Stimulated activated CD4-positive, alpha-beta T cell treated with anti-CD3 and anti-CD28 coated beads, Interleukin-12 subunit alpha, Interleukin-12 subunit beta, amount 100 ng/mL, for 4 hours (primary cell): ENCODE results near the gene ZSCAN12.
"Not testable (repeated sequence)": the region's sequence is repeated elsewhere in the genome, so short reads cannot be mapped to it uniquely, and the experiment has no call there.

Source experiments
- DNase-seq: peaks from one replicate; pipeline ENCODE4 v3.0.0-alpha.2; 2020

The ZSCAN12 gene

DNA sequence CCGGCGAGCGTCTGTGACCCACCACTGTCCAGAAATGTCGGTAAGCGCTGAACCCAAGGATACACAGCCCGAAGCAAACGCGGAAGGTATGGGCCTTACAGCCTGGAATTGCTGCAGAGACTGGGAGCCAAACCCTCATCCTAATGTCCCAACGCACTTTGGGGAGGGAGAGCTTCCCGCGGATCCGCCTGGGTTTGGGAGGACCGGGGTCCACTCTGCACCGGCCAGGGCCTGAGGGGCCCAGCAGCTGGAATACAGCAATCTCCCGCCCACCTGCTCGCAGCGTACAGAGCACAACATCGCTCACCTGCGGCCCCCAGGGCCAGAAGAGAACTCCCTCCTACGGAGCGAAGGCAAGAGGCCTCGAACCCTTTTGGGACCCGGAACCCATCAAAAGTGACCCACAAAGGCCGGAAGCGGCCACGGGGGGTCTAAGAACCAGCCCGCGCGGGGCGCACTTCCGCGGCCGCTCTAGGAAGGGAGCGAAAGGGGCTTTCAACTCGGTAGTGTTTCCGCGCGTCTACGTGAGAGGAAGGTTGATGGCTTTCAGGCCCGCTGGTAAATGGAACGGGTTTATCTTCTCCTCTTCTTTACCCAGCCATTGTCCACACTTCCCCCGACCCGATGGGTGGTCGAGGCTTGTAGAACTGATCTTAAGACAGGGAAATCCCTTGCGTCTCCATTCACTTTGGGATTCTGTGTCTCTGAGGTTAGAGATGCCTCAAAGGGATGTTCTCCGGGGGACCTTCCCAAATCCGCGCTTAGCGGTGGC, at the start of gene ZSCAN12:
Gene ZSCAN12, minus strand, starts transcription at position 398 of the 772 bp plus-strand sequence. CDS start 1,342 bp downstream, outside the sequence.
- peak; percentile 84 for DNase-seq

DNA sequence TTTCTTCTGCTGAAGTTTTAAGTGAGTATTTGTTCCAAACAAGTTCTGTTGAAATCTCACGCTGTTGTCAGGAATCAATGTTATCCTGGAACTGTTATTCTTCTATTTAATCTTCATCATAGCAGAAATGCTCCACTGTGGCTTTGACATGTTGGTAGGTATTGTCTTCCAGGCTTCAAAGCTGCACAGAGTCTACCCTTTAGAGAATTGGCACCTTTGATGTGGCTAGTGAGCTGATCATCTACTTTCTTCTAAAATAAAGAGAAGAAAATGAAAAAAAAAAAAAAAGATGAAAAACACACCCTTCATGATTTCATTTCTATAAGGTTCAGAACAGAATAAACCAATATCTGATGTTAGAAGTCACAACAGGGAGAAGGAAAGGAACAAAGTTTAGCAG, 49.5 kb upstream of the ZSCAN12 start:
- DNase-seq, result no peak

DNA sequence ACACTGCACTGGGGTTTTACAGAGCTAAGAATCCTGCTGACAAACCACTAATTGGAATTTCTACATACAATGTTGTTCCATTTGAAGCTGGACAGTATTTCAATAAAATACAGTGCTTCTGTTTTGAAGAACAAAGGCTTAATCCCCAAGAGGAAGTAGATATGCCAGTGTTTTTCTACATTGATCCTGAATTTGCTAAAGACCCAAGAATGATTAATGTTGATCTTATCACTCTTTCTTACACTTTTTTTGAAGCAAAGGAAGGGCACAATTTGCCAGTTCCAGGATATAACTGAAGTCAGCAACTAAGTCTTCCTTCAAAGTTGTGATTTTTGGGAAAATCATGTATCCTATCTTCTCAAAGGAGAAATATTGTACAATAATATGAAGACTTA, 48.0 kb upstream of the ZSCAN12 start:
- DNase-seq, result not testable (repeated sequence)

DNA sequence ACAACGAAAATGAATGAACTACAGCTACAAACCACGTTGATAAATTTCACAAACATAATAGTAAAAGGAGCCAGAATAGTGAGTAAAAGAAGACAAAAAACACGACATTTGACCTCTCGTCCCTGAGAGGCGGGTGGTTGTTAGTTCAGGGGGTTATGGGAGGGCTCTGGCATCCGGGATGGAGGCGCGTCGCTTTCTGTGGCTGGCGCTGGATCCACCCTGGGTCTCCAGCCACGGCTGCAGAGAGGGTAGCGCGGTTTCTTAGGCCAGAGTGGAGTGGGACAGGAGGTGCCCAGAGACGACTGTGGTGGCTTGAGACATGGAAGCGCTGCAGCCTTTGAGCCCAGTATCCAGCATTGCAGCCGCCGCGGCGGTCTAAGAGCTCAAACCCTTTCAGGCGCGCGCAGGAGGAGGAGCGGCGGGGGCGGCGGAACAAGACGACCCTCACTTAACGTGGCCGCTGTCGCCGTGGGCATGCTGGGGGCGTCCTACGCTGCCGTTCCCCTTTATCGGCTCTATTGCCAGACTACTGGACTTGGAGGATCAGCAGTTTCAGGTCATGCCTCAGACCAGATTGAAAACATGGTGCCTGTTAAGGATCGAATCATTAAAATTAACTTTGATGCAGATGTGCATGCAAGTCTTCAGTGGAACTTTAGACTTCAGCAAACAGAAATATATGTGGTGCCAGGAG, 47.4 kb upstream of the ZSCAN12 start:
- DNase-seq, result no peak

DNA sequence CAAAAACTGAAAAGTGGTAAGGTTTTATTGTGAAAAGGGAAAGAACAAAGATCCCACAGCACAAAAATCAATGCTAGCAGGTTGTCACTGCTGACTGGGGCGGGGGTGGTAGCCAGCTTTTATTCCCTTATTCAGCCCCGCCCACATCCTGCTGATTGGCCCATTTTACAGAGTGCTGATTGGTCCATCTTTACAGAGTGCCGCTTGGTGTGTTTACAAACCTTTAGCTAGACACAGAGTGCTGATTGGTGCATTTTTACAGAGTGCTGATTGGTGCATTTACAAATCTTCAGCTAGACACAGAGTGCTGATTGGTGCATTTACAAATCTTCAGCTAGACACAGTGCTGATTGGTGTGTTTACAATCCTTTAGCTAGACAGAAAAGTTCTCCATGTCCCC, 45.2 kb upstream of the ZSCAN12 start:
- not testable (repeated sequence) for DNase-seq

DNA sequence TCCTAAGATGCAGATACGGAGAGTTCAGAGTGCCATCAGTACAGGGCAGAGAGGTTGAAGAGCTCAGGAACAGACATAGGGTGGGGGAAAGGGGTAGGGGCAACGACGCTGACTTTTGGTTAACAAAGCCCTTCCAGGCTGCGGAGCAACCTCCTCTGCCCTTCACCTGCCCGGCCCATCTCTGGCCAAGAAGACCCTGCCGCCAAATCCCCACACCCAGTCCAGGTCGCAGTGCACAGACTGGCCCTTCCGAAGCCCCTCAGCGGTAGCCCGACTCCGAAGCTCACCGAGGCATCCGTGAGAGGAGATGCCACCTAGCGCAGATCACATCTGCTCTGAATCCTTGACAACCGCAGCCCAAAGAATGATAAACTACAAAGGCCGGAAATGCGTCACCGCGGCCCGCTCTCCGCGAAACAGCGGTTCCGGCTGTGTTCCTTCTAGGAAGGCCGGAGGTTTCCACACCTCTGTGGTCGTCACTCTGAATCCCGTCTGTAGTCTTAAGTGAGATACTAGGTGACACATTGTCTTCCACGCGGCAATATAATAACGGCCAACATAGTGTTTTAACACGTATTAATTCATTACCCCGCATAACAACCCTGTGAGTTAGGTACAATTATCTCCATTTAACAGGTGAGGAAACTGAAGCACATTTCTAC, 43.7 kb upstream of the ZSCAN12 start, which contains the start of gene ZSCAN23:
Gene ZSCAN23, minus strand, starts transcription at position 380 of the 662 bp plus-strand sequence. CDS start 7,225 bp downstream, outside the sequence.
- peak; percentile 71 for DNase-seq

DNA sequence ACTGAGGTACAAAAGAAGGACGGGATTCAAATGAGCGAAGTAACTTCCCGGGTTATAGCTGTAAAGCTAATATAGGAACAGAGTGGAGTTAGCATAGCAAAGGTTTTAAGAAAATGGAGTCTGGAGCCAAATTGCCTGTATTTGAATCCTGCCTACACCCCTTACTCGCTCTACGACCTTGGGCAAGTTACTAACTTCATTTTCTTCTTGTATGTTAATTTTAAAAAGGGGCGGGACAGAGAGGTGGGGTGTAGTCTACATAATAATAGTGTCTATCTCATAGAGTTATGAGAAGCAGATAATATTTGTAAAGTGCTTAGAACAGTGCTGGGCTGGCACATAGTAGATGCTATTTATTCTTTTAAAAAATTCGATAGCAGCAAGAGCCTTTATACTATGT, 43.0 kb upstream of the ZSCAN12 start:
- DNase-seq, result no peak

DNA sequence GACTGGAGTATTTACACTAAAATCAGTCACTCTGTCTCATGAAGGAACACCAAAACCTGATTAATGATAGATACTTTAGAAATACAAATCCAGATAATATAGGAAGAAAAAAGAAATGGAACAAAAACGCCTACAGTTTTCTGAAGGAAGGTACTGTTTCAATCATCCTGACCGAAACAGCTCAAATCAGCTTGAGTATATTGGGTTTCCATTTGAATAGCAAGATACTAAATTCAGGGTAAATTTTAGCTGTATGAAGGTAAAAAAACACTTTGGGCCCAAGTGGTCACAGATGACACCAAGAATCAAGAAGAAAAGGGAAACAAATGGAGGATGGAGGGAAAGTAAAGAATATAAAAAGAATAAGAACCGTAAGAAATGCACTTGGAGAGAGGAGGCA, 36.9 kb upstream of the ZSCAN12 start:
- no peak for DNase-seq

DNA sequence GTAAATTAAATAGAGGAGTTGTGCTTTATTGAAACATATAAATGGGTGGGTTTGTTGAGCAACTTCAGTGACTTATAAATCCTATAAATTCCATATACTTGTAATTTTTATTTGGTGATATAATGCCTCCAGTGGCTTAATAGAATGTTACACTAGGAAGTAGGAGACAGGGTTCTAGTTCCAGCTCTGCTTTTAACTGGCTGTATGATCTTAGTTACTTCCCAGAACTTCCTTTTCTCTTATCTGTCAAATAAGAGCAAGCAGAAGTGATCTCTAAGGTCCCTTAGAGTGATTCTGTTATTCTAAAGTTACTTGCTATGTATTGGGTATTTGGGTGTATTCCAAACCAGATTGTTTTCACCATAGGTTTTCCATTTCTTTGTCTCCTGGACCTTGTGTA, 33.6 kb upstream of the ZSCAN12 start:
- no peak for DNase-seq

DNA sequence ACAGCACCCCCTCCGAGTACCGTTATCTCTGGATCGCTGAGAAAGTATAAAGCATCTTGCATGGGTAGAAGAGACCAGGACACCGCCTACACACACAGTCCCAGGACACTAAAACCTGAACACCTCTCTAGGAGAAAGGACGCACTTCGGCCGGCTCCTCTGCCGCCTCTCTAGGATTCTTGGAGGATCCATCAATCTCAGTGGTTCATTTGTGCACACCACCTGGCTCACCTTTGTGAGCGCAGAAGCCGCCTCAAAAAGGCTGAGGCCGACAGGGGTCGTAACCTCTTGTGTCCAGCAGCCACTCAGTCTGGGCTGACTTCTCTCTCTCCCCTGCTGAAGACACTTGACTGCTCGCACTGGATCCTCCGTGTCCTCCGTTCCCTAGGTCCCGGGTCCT, 30.2 kb upstream of the ZSCAN12 start:
- no peak for DNase-seq

DNA sequence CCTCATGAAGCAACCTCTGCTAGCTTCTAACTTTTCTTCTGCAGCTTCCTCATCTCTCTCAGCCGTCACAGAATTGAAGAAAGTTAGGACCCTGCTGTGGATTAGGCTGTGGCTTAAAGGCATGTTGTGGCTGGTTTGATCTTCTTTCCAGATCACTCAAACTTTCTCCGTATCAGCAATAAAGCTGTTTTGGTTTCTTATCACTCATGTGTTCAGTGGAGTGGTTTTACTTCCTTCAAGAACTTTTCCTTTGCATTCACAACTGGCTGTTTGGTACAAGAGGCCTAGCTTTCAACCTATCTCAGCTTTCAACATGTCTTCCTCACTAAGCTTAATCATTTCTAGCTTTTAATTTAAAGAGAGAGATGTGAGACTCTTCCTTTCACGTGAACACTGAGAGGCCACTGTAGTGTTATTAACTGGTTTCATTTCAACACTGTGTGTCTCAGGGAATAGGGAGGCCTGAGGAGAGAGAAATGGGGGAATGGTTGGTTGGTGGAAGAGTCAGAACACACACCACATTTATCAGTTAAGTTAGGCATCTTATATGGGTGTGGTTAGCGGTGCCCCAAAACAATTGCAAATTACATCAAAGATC, 26.5 kb upstream of the ZSCAN12 start:
- DNase-seq, result no peak

DNA sequence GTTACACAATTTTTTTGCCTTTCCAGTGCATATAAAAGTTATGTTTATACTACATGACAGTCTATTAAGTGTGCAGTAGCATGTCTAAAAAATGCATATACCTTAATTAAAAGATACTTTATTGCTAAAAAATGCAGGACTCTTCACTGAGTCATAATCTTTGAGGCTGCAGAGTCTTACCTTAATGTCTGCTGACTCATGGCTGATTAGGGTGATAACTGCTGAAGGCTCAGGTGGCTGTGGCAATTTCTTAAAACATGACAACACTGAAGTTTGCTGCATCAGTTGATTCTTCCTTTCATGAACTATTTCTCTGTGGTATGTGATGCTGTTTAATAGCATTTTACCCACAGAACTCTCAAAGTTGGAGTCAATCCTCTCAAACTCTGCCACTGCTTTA, 24.6 kb upstream of the ZSCAN12 start:
- DNase-seq, result no peak

DNA sequence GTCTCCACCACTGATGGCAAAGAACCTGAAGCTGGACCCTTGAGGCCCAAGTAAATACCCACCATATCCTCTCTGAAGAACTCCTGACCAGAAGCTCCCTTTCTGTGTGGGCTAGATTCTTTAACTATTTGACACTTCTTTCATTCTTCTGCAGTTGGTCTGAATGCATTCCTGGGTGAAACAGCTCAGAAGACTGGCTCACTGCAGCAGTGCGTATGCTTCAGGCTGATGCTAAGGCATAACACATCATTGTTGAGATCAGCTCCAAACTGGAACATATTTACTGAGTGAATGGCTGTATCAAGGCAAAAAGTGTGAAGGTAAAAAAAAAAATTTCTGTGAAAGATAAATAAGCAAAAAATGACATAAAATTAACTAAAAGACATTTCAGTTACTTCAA, 24.0 kb upstream of the ZSCAN12 start:
- DNase-seq, result no peak

DNA sequence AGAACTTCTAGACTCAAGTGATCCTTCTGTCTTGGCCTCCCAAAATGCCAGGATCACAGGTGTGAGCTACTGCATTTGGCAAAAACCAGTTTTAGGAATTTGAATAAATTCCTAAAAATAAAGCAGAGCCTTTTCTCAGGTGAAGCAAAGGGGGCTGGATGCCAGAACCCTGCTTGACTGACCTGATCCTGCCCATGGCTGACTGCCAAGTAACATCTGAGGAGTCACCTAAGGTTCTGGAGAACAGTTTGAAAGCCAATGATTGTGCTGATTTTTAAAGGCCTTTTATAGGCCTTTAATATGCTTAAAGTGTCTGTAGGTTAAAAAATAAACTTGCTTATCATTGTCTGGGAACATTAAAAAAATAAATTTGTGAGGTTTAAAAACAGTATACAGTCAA, 14.1 kb upstream of the ZSCAN12 start:
- no peak for DNase-seq

DNA sequence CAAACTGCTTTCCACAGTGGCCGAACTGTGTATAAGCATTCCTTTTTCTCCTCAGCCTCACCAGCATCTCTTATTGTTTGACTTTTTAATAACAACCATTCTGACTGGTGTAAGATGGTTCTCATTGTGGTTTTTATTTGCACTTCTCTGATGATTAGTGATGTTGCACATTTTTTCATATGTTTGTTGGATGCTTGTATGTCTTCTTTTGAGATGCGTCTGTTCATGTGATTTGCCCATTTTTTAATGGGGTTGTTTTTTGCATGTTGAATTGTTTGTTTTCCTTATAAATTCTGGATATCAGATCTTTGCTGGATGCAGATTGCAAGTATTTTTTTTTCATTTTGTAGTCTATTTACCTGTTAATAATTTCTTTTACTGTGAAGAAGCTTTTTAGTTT, 11.2 kb upstream of the ZSCAN12 start:
- DNase-seq, result no peak

DNA sequence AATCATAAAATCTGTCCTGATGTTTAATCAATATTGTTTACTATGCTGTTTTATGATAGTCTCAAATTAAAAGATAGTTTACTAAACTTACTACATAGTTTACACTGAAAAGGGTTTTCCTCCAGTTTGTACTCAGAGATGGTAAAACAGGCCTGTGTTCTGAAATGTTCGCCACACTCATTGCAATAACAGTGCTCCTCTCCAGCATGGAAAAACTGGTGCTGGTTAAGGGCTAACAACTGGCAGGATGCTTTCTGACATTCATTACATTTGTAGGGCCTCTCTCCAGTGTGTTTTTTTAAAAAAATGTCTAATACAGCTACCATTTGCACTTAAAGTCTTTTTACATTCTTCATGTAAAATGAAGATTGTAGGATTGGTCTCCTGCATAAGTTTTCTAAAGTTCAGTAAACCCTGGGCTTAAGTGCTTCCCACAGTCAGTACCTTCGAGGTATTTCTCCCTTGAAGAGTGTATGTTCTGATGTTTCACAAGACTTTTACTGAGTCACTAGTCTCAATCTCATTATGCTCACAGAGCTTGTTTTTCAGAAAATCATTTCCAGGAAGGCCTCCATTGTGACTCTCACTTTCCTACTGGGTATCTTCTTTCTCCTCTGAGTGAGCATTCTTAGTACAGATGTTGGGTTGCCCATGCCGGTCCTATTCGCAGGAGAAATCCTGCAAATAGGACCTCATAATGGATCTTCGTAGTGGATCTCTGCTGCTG, 8.7 kb upstream of the ZSCAN12 start:
- DNase-seq, result no peak

DNA sequence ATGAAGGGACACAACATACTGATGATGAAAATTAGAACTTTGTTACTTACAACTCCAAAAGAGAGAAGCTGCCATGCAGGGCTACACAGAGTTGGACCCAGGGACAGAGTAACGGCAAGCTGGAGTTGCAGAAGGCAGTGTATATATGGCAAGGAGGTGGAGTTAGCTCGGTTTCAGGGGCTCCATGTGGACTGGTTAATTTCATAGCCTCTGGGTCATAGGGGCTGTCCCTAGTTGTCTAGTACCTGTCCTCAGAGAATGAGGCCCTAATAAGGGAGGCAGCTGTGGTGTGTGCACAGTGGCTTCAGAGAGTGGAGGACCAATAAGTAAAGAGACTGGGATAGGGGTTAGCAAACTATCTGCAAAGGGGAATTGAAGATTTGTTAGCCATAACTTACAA, 7.9 kb upstream of the ZSCAN12 start:
- no peak for DNase-seq

DNA sequence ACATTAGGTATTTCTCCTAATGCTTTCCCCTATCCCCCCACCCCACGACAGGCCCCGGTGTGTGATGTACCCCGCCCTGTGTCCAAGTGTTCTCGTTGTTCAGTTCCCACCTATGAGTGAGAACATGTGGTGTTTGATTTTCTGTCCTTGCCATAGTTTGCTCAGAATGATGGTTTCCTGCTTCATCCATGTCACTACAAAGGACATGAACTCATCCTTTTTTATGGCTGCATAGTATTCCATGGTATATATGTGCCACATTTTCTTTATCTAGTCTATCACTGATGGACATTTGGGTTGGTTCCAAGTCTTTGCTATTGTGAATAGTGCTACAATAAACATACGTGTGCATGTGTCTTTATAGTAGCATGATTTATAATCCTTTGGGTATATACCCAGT, 4.4 kb upstream of the ZSCAN12 start:
- not testable (repeated sequence) for DNase-seq

DNA sequence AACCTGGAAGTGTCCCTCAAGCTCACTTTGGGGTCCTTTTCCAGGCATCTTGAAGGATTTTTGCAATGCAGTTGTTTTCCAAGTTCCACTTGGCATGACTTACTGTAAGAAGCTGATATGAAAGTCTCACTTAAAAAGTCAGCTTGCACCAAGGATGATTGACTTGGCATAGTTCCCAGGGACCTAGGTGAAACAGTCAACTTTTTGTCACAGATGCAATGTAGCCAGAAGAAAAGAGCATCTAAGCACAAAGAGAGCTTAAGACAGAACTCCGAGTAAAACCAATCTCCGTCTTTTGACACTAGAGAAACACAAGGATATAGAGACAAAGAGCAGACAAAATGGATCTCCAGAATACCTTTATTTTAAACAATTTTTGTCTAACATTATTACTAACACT, 2.6 kb upstream of the ZSCAN12 start:
- no peak for DNase-seq

DNA sequence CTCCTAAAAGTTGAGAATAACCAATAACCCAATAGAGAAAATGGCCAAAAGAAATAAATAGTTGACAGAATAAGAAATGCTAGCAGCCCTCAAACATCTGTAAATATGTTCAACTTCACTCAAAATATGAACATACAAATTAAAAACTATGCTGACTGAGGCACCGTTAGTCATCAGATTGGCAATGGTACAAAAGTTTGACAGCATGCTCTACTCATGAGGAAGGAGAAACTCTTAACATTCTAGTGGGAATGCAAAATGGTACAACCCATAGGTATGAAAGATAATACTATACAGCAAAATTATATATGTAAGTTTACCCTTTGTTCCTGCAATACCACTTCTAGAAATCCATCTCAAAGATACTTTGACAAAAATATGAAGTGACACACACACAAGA, 1.6 kb upstream of the ZSCAN12 start:
- DNase-seq, result no peak

DNA sequence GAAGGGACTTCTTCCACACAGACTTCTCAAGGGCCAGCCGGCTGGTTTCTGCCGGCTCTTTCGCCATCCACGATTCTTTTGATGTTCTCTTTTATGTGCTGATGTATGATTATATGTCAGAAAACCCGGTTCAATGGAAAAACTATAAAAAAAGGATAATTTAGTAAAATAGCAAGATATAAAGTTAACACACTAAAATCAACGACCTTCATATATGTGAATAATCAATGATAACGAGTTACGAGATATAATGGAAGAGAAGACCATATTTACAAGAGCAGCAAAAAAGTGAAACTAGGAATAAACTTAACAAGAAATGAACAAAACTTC, 540 bp upstream of the ZSCAN12 start:
- DNase-seq, result no peak

DNA sequence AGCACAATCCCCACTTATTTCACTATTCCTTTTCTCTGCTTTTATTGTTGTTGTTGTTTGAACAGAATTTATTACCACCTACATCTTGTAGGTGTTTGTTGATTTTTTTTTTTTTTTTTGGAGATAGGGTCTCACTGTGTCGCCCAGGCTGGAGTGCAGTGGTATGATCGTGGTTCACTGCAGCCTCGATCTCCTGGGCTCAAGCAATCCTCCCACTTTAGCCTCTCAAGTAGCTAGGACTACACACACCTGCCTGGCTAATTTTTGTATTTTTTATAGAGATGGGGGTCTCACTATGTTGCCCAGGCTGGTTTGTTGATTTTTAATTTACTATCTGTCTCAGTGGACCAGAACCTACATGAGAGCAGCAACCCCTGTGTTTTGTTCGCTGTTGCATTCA, 3.6 kb downstream of the ZSCAN12 start:
- DNase-seq, result no peak
